Keratinocyte (primary cell): ENCODE data around the gene NRDE2. TPM values are rescaled to one million over a fixed set of nuclear protein-coding genes. Genes with fewer than 3 reads are reported as not detected.

Source experiments
- DNase-seq: peaks from one replicate; pipeline ENCODE4 v3.0.0-alpha.2; 2011; ENCODE audit warnings: low read depth, missing footprints, low spot score
- FAIRE-seq: peaks from 2 replicates; lab custom pipeline; 2011; peaks lifted over from hg19 to GRCh38; lab: Jason Lieb, UNC
- H2AFZ ChIP-seq: 2 replicates; pipeline ENCODE4 v1.6.0; 2012; ENCODE audit warnings: low read length, control low read depth, inconsistent platforms; ENCODE audit not compliant: control insufficient read depth
- H3K27ac ChIP-seq: 2 replicates; pipeline ENCODE4 v1.5.1; 2011; ENCODE audit warnings: low read length; ENCODE audit not compliant: control insufficient read depth, insufficient read depth
- H3K27me3 ChIP-seq: 3 replicates; pipeline ENCODE4 v1.6.0; 2011; ENCODE audit warnings: low read length; ENCODE audit not compliant: control insufficient read depth, insufficient read depth; ENCODE audit errors: extremely low read depth
- H3K36me3 ChIP-seq, 2 experiments: 2 replicates in 1 of 2; 3 replicates in 1 of 2; pipeline ENCODE4 v1.5.1; 2011; ENCODE audit warnings: low read length in 2 of 2, mild to moderate bottlenecking in 1 of 2; ENCODE audit not compliant: control insufficient read depth in 2 of 2, insufficient read depth in 2 of 2; ENCODE audit errors: extremely low read depth in 1 of 2
- H3K4me1 ChIP-seq: 3 replicates; pipeline ENCODE4 v1.5.1; 2011; ENCODE audit warnings: low read length; ENCODE audit not compliant: control insufficient read depth, insufficient read depth; ENCODE audit errors: extremely low read depth
- H3K4me2 ChIP-seq: 3 replicates; pipeline ENCODE4 v1.6.0; 2011; ENCODE audit warnings: low read depth, low read length; ENCODE audit not compliant: control insufficient read depth, insufficient read depth; ENCODE audit errors: extremely low read depth
- H3K4me3 ChIP-seq, 3 experiments: fragments of 200-600 bp in 1 of 3; sonication (generic) in 1 of 3; 2 replicates in 2 of 3; 3 replicates in 1 of 3; pipeline ENCODE4 v1.5.1; 2011 to 2016; ENCODE audit warnings: low read length in 3 of 3, mild to moderate bottlenecking in 3 of 3, control low read depth in 2 of 3, inconsistent platforms in 1 of 3, low read depth in 1 of 3, mixed read lengths in 1 of 3, mixed run types in 1 of 3, moderate library complexity in 1 of 3; ENCODE audit not compliant: control insufficient read depth in 2 of 3, insufficient read depth in 2 of 3; ENCODE audit errors: extremely low read depth in 1 of 3
- H3K79me2 ChIP-seq: 2 replicates; pipeline ENCODE4 v1.6.0; 2012; ENCODE audit warnings: low read length; ENCODE audit not compliant: control insufficient read depth, insufficient read depth
- H3K9ac ChIP-seq: 3 replicates; pipeline ENCODE4 v1.6.0; 2011; ENCODE audit warnings: low read length; ENCODE audit not compliant: control insufficient read depth, insufficient read depth; ENCODE audit errors: extremely low read depth
- H3K9me1 ChIP-seq: 3 replicates; pipeline ENCODE4 v1.6.0; 2011; ENCODE audit warnings: low read length; ENCODE audit not compliant: control insufficient read depth, insufficient read depth; ENCODE audit errors: extremely low read depth
- H3K9me3 ChIP-seq: 2 replicates; pipeline ENCODE4 v1.5.1; 2012; ENCODE audit warnings: low read depth, low read length; ENCODE audit not compliant: control insufficient read depth
- H4K20me1 ChIP-seq: 3 replicates; pipeline ENCODE4 v1.6.0; 2011; ENCODE audit warnings: low read length; ENCODE audit not compliant: control insufficient read depth, insufficient read depth; ENCODE audit errors: extremely low read depth
- CTCF ChIP-seq, 3 experiments: IDR thresholded peaks in 1 of 3; conservative IDR thresholded peaks in 1 of 3; optimal IDR thresholded peaks in 1 of 3; 2 replicates in 2 of 3; 3 replicates in 1 of 3; pipeline versions ENCODE3 to v1.5.1; 2011; ENCODE audit warnings: low read length in 3 of 3, mild to moderate bottlenecking in 3 of 3, moderate library complexity in 2 of 3, control low read depth in 1 of 3, inconsistent platforms in 1 of 3; ENCODE audit not compliant: insufficient read depth in 2 of 3; ENCODE audit errors: extremely low read depth in 1 of 3
- EZH2 ChIP-seq: IDR thresholded peaks from one replicate; pipeline ENCODE4 v1.6.1; 2012; ENCODE audit warnings: inconsistent platforms, mild to moderate bottlenecking, low read length, moderate library complexity
- dilution Hi-C: fragments of 300-500 bp; cut with MboI; formaldehyde crosslinking; loops from one replicate; pipeline ENCODE4 v1.7.0; 2020; ENCODE audit warnings: low sequenced_read_pairs; ENCODE audit not compliant: extremely low pct_ligation_motif_present
- polyA plus RNA-seq, 5 experiments: library from polyadenylated mRNA; depleted of rRNA in 3 of 5; stranded (reverse) in 3 of 5; stranded (forward) in 1 of 5; unstranded in 1 of 5; fragments of >200 nt; gene quantifications; 1 replicate in 1 of 5; 2 replicates in 3 of 5; 3 replicates in 1 of 5; pipeline versions ENCODE4 v1.2.1 to v1.2.3, GENCODE V29; 2011 to 2012; ENCODE audit warnings: missing spikeins in 2 of 5, low read depth in 1 of 5, low replicate concordance in 1 of 5

NRDE2 gene
- polyA plus RNA-seq, 1 donor (not counting 4 experiments of a cell fraction or from before 2014, with no cell fraction given): 9.2 TPM

- DNase-seq (no peak), FAIRE-seq (no peak)
- H3K4me1 ChIP-seq: no peaks in the 10 kb centered on the region
- no peak overlapping the region for H3K9ac ChIP-seq
- no peaks in the 10 kb centered on the region for H3K9me3 ChIP-seq
- no peak for TF ChIP-seq CTCF (optimal IDR thresholded peaks at IDR 0.05 in 1 of 3, IDR thresholded peaks at IDR 0.05 in 1 of 3, conservative IDR thresholded peaks at IDR 0.05 in 1 of 3; ENCODE audit: extremely low read depth in 1 of 3, insufficient read depth in 2 of 3, low read length in 3 of 3)
- TF ChIP-seq EZH2: no peak
- H3K36me3 ChIP-seq: no peaks in the 10 kb centered on the region
- no peak overlapping the region for H3K27ac ChIP-seq
- dilution Hi-C loops: no loop called here
- H3K4me3 ChIP-seq: no peak overlapping the region
- H3K4me2 ChIP-seq: no peak overlapping the region
- no peaks in the 10 kb centered on the region for H3K27me3 ChIP-seq
- H3K79me2 ChIP-seq: no peaks in the 10 kb centered on the region
- H4K20me1 ChIP-seq: no peaks in the 10 kb centered on the region
- no peaks in the 10 kb centered on the region for H3K9me1 ChIP-seq
- no peak overlapping the region for H2AFZ ChIP-seq
These were observed 103.3 kb downstream of the NRDE2 start for GRCh38 chr14:90228478-90228877.

Other genes starting within 250 kb of the NRDE2 start
- 108 to 237 TPM (median 234 TPM) in 3 replicates for gene PSMC1, start 75.4 kb downstream of the NRDE2 start, polyA plus RNA-seq
- 309 to 682 TPM (median 575 TPM) in 3 replicates for gene CALM1, start 65.1 kb upstream of the NRDE2 start, polyA plus RNA-seq